ENCODE measurements around the gene SEMA5B. TPM values are rescaled to one million over a fixed set of nuclear protein-coding genes. Genes with fewer than 3 reads are reported as not detected.

The SEMA5B gene
- total RNA-seq, 1 experiment from 2014 or later: not detected

- Mint-ChIP-seq H3K36me3 (ENCODE audit: insufficient read depth, unreplicated experiment) (peaks cover under 1% of the 10 kb centered on the region), H3K4me3 (ENCODE audit: unreplicated experiment) (no peak overlapping the region), H3K9me3 (ENCODE audit: unreplicated experiment) (no peaks in the 10 kb centered on the region), H3K4me1 (ENCODE audit: insufficient read depth, unreplicated experiment) (peaks cover 19% of the 10 kb centered on the region), H3K27me3 (ENCODE audit: insufficient read depth, unreplicated experiment) (peaks cover 3% of the 10 kb centered on the region), H3K27ac (ENCODE audit: low read depth, unreplicated experiment) (no peak overlapping the region)
- CTCF ChIA-PET: interaction anchor here (0.8 kb wide), 1 partner anchor 26 kb away, joined by 3 read pairs; no protein-coding TSS in a partner anchor
- no peak for DNase-seq (ENCODE audit: unreplicated experiment)
- POLR2A ChIA-PET: no interaction called here
- no TSS peak for BruUV-seq (replicated peaks)
- TF ChIP-seq CTCF (IDR thresholded peaks at IDR 0.05; ENCODE audit: unreplicated experiment): no peak
- intact Hi-C loops (cut with micrococcal nuclease): no loop called here
Observed at GRCh38 chr3:122967356-122967755, 60.2 kb downstream of the SEMA5B start.

GRCh38 chr3:122966045-122966444 is 61.5 kb downstream of the SEMA5B start:
- peaks cover 10% of the 10 kb centered on the region for H3K27me3 Mint-ChIP-seq (ENCODE audit: insufficient read depth, unreplicated experiment)
- no peak for DNase-seq (ENCODE audit: unreplicated experiment)
- no peak for TF ChIP-seq CTCF (IDR thresholded peaks at IDR 0.05; ENCODE audit: unreplicated experiment)
- no TSS peak for BruUV-seq (replicated peaks)
- H3K4me1 Mint-ChIP-seq (ENCODE audit: insufficient read depth, unreplicated experiment): peaks cover 16% of the 10 kb centered on the region
- ChIA-PET POLR2A (no interaction called here), CTCF (interaction anchor here (0.6 to 0.7 kb wide), 4 partner anchors 8 to 198 kb away, joined by 3 to 4 read pairs (median 3); no protein-coding TSS in a partner anchor)
- no peak overlapping the region for H3K27ac Mint-ChIP-seq (ENCODE audit: low read depth, unreplicated experiment)
- H3K36me3 Mint-ChIP-seq (ENCODE audit: insufficient read depth, unreplicated experiment): peaks cover 7% of the 10 kb centered on the region
- no peaks in the 10 kb centered on the region for H3K9me3 Mint-ChIP-seq (ENCODE audit: unreplicated experiment)
- no peak overlapping the region for H3K4me3 Mint-ChIP-seq (ENCODE audit: unreplicated experiment)
- intact Hi-C loops (cut with micrococcal nuclease): no loop called here

DNA sequence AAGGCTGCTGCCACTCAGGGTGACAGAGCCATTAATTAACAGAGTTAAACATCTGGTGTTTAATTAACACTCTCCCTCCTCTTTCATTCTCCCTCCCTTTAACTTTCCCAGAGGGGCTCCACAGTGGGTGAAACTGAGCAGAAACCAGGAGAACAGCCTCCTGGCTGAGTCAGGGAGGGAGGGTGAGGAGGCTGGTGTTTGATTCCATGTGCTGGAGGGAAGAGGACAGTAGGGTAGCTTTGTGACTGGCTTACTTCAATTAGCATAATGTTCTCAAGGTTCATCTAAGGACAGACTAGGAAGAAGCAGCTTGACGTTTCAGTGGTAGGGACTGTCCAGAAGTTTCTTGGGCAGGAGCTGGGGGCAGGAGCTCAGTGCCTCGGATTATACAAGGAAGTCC is 62.8 kb downstream of the SEMA5B start:
- H3K27ac Mint-ChIP-seq (ENCODE audit: low read depth, unreplicated experiment): no peak overlapping the region
- peaks cover 10% of the 10 kb centered on the region for H3K27me3 Mint-ChIP-seq (ENCODE audit: insufficient read depth, unreplicated experiment)
- ChIA-PET CTCF (interaction anchor here (0.6 to 1.3 kb wide), 5 partner anchors 10 to 130 kb away, joined by 3 to 6 read pairs (median 4); no protein-coding TSS in a partner anchor), POLR2A (no interaction called here)
- intact Hi-C loops (cut with micrococcal nuclease): no loop called here
- no peaks in the 10 kb centered on the region for H3K9me3 Mint-ChIP-seq (ENCODE audit: unreplicated experiment)
- no peak for DNase-seq (ENCODE audit: unreplicated experiment)
- no peak for TF ChIP-seq CTCF (IDR thresholded peaks at IDR 0.05; ENCODE audit: unreplicated experiment)
- no TSS peak for BruUV-seq (replicated peaks)
- peaks cover 7% of the 10 kb centered on the region for H3K36me3 Mint-ChIP-seq (ENCODE audit: insufficient read depth, unreplicated experiment)
- no peak overlapping the region for H3K4me3 Mint-ChIP-seq (ENCODE audit: unreplicated experiment)
- H3K4me1 Mint-ChIP-seq (ENCODE audit: insufficient read depth, unreplicated experiment): peaks cover 8% of the 10 kb centered on the region

DNA sequence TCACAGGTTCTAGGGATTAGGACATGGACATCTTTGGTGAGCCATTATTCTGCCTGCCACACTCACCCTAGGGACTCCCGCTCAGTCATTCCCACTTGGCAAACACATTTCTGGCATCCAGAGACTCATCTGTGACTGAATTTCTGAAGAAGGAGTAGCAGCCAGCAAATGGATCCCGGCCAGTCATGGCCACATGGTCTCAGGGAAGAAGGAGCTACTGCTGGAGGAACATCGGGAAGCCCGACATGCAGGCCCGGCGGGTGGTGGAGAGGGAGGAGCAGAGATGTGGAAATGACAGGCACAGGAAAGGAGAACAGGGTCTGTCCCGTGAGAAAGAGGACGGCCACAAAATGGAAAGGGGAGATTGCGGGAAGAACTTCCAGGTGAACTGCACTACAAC is 65.4 kb downstream of the SEMA5B start:
- Mint-ChIP-seq H3K27ac (ENCODE audit: low read depth, unreplicated experiment) (no peak overlapping the region), H3K9me3 (ENCODE audit: unreplicated experiment) (no peaks in the 10 kb centered on the region)
- POLR2A ChIA-PET: no interaction called here

More for the DNA sequence above, 65.4 kb downstream of the SEMA5B start:
- CTCF ChIA-PET: interaction anchor here (0.7 kb wide), 1 partner anchor 704 kb away, joined by 3 read pairs; no protein-coding TSS in a partner anchor
- H3K4me3 Mint-ChIP-seq (ENCODE audit: unreplicated experiment): no peak overlapping the region
- DNase-seq (ENCODE audit: unreplicated experiment): no peak
- peaks cover 12% of the 10 kb centered on the region for H3K27me3 Mint-ChIP-seq (ENCODE audit: insufficient read depth, unreplicated experiment)
- no TSS peak for BruUV-seq (replicated peaks)
- H3K36me3 Mint-ChIP-seq (ENCODE audit: insufficient read depth, unreplicated experiment): peaks cover 7% of the 10 kb centered on the region
- H3K4me1 Mint-ChIP-seq (ENCODE audit: insufficient read depth, unreplicated experiment): no peaks in the 10 kb centered on the region
- TF ChIP-seq CTCF (IDR thresholded peaks at IDR 0.05; ENCODE audit: unreplicated experiment): no peak
- intact Hi-C loops (cut with micrococcal nuclease): no loop called here

All from MCF 10A (cell line).